Aorta (tissue), 5 donors: Measurements from ENCODE around the gene GARIN1A. TPM values are rescaled to one million over a fixed set of nuclear protein-coding genes. Genes with fewer than 3 reads are reported as not detected.
"Not testable (repeated sequence)": the region's sequence is repeated elsewhere in the genome, so short reads cannot be mapped to it uniquely, and the experiment has no call there.

ENCODE experiments used
- ATAC-seq: fragments of 200-7000 bp; cut with Tn5 transposase; one replicate; pipeline ENCODE4 v1.9.1; 2022; ENCODE audit warnings: moderate library complexity; ENCODE audit not compliant: low FRiP score
- DNase-seq, 2 donors: peaks; one replicate each; pipeline ENCODE4 v3.0.0-alpha.2; 2020
- H3K27ac ChIP-seq, 2 donors: one replicate each; pipeline ENCODE4 v1.5.1; 2013; ENCODE audit warnings: low read length in 2 of 2, mild to moderate bottlenecking in 2 of 2, moderate library complexity in 2 of 2, control low read depth in 1 of 2, inconsistent platforms in 1 of 2, low read depth in 1 of 2
- H3K27me3 ChIP-seq, 2 donors: one replicate each; pipeline ENCODE4 v1.6.1; 2013; ENCODE audit warnings: control low read depth in 1 of 2, low read length in 1 of 2, mild to moderate bottlenecking in 1 of 2, moderate library complexity in 1 of 2; ENCODE audit not compliant: insufficient read depth in 2 of 2, control insufficient read depth in 1 of 2
- H3K36me3 ChIP-seq, 2 donors: one replicate each; pipeline ENCODE4 v1.6.1; 2013; ENCODE audit warnings: control low read depth in 1 of 2, low read length in 1 of 2, mild to moderate bottlenecking in 1 of 2; ENCODE audit not compliant: insufficient read depth in 2 of 2, control insufficient read depth in 1 of 2
- H3K4me1 ChIP-seq, 2 donors: one replicate each; pipeline ENCODE4 v1.6.1; 2013; ENCODE audit warnings: low read length in 2 of 2, control low read depth in 1 of 2, mild to moderate bottlenecking in 1 of 2, moderate library complexity in 1 of 2; ENCODE audit not compliant: insufficient read depth in 2 of 2, control insufficient read depth in 1 of 2
- H3K4me3 ChIP-seq, 2 donors: one replicate each; pipeline ENCODE4 v1.5.1; 2013; ENCODE audit warnings: low read length in 2 of 2, control low read depth in 1 of 2, mild to moderate bottlenecking in 1 of 2
- H3K9me3 ChIP-seq: one replicate; pipeline ENCODE4 v1.6.1; 2013; ENCODE audit warnings: mild to moderate bottlenecking, low read length; ENCODE audit not compliant: control insufficient read depth
- WGBS, 2 donors: extraction: QIAGEN DNeasy Blood & Tissue Kit; methylation state at CpG; one replicate each; pipeline ENCODE4 v1.1.7; 2013; 5-methylcytosine and 5-hydroxymethylcytosine counted together
- intact Hi-C, 2 donors: fragments of 100-400 bp; cut with DNase I; formaldehyde crosslinking; loops; one replicate each; pipeline versions ENCODE4 v1.14.2 to v1.15.0; 2022
- polyA plus RNA-seq, 2 donors: library from polyadenylated mRNA; stranded (reverse); fragments of 200-250 nt; gene quantifications; one replicate each; pipeline ENCODE4 v1.2.3, GENCODE V29; 2013
- total RNA-seq, 2 donors: library from RNA; stranded (reverse); fragmentation: NEBNext Ultra II Directional; extraction: Animal tissue kit (Norgen Biotek cat#: 25700); gene quantifications; one replicate each; pipeline ENCODE4 v1.2.1, GENCODE V29; 2021
- donor health status: healthy with polysubstance abuse.
- donor health status: Bipolar disorder and iron deficiency.
- donor health status: DM: no; HTN: no; CAD: no.
- donor health status: DM: no; HTN: no; CAD: no.
- donor health status: DM: yes; HTN: yes; CAD: no.

The GARIN1A gene
- total and polyA plus RNA-seq, 4 donors: 1.3 to 7.4 (median 4.0) TPM

DNA sequence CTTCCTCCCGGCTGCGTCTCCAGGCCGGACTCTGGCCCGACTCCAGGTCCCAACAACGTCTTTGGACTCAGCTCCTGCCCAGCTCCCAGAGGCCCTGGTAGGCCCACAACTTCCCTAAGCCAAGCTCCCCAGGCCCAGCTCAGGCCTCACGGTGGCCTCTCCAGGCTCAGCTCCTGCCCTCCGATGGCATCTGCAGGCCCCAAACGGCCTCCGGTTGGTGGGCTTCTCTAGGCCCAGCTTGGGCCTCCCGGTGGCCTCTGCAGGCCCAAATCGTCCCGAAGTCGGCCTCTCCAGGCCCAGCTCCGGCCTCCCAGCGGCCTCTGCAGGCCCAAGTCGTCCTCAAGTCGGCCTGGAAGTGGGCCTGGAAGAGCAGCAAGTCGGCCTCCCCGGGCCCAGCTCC, 18.0 kb upstream of the GARIN1A start:
- intact Hi-C loops, H3K27me3 ChIP-seq, H3K9me3 ChIP-seq, H3K4me1 ChIP-seq, H3K36me3 ChIP-seq, H3K27ac ChIP-seq, H3K4me3 ChIP-seq, ATAC-seq, DNase-seq: not testable (repeated sequence)
- 79 to 82% methylated on average over 16 to 19 of the region's 19 CpGs for WGBS, 2 donors

DNA sequence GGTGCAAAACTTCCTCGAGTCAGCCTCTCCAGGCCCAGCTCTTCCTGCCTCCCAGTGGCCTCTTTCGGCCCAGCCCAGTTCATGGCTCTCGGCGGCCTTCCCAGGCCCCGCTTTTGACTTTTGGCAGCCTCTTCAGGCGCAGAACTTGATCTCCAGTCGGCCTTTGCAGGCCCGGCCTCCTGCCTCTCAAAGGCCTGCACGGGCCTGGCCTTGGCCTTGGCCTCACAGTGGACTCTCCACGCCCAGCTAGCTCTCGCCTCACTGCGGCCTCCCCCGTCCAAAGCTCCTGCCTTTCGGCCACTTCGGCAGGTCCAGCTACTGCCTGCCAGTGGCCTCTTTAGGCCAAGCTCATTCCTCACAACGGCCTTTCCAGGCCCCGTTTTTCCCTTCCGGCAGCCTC, 17.6 kb upstream of the GARIN1A start:
- WGBS, 2 donors: 87 to 88% methylated on average over 14 to 18 of the region's 18 CpGs
- H3K4me3 ChIP-seq, intact Hi-C loops: not testable (repeated sequence)

DNA sequence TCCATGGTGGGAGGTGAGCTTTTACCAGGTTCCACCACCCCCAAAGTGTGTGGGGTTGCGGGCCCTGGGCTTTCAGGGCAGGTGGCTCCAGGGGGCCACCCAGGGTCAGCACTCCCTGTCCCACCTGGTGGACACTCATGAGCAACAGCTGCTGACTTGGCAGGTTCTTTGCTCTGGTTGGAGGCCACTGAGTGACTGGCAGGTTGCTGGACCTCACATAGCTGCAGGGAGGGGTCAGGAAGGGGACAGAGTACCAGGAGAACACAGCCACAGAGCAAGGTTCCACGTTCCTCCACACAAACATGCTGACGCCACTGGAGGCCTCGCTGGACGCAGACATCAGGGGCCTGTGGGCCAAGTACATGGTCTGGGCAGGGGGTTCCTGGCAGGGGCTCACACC, 13.7 kb upstream of the GARIN1A start:
- DNase-seq, H3K9me3 ChIP-seq, H3K4me3 ChIP-seq, H3K36me3 ChIP-seq, H3K4me1 ChIP-seq, H3K27ac ChIP-seq, ATAC-seq, intact Hi-C loops, H3K27me3 ChIP-seq: not testable (repeated sequence)
- 40 to 78% methylated on average over 1 to 5 of the region's 5 CpGs for WGBS, 2 donors

More for the DNA sequence above, 17.6 kb upstream of the GARIN1A start:
- not testable (repeated sequence) for H3K27me3 ChIP-seq, H3K9me3 ChIP-seq, H3K27ac ChIP-seq, H3K36me3 ChIP-seq, H3K4me1 ChIP-seq, ATAC-seq
- peak in 1 of 2 donors; percentile 50 for DNase-seq

DNA sequence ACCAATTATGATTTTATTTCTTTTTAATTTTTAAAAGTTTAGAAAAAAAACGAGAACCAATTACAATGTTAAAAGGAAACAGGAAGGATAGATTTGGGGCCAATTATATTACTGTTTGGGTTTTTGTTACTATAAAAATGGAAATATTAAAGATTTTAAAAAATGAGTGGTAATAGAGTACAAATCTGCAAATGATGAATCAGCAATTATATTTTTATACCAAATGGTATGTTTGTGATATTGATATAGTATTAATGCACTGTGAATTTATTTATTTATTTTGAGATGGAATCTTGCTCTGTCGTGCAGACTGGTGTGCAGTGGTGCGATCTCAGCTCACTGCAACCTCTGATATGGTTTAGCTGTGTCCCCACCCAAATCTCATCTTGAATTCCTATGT, 11.5 kb upstream of the GARIN1A start:
- ATAC-seq (no peak), DNase-seq (no peak)
- Histone ChIP-seq H3K4me3 (no peak overlapping the region), H3K9me3 (no peaks in the 10 kb centered on the region), H3K4me1 (no peaks in the 10 kb centered on the region), H3K27me3 (no peaks in the 10 kb centered on the region), H3K27ac (no peak overlapping the region), H3K36me3 (no peaks in the 10 kb centered on the region)
- intact Hi-C loops: no loop called here
- WGBS, 2 donors: 95 to 96% methylated on average over 3 of the region's 3 CpGs

DNA sequence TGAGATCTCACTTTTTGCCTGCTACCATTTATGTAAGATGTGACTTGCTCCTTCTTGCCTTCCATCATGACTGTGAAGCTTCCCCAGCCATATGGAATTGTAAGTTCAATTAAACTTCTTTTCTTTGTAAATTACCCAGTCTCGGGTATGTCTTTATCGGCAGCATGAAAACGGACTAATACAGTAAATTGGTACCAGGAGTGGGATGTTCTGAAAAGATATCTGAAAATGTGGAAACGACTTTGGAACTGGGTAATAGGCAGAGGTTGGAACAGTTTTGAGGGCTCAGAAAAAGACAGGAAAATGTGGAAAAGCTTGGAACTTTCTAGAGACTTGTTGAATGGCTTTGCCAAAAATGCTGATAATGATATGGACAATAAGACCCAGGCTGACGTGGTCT, 10.6 kb upstream of the GARIN1A start:
- Histone ChIP-seq H3K27me3 (no peaks in the 10 kb centered on the region), H3K4me1 (no peaks in the 10 kb centered on the region), H3K36me3 (no peaks in the 10 kb centered on the region), H3K9me3 (no peaks in the 10 kb centered on the region), H3K4me3 (no peak overlapping the region), H3K27ac (no peak overlapping the region)
- no peak for DNase-seq
- no peak for ATAC-seq
- WGBS, 2 donors: 98 to 100% methylated on average over 5 of the region's 5 CpGs
- intact Hi-C loops: no loop called here

DNA sequence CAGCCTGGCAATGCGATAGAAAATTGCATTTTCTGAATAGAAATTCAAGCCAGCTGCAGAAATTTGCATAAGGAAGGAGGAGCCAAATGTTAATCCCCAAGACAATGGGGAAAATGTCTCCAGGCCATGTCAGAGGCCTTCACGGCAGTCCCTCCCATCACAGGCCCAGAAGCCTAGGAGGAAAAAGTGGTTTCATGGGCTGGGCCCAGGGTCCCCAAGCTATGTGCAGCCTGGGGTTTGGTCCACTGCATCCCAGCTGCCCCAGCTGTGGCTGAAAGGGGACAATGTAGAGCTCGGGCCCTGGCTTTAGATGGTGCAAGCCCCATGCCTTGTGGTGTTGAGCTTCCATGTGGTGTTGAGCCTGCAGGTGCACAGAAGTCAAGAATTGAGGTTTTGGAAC, 10.0 kb upstream of the GARIN1A start:
- Histone ChIP-seq H3K4me3 (no peak overlapping the region), H3K27ac (no peak overlapping the region), H3K36me3 (no peaks in the 10 kb centered on the region), H3K4me1 (no peaks in the 10 kb centered on the region), H3K27me3 (no peaks in the 10 kb centered on the region), H3K9me3 (no peaks in the 10 kb centered on the region)
- DNase-seq (no peak), ATAC-seq (no peak)
- WGBS, 2 donors: 98 to 99% methylated on average over 3 of the region's 3 CpGs
- intact Hi-C loops: no loop called here

DNA sequence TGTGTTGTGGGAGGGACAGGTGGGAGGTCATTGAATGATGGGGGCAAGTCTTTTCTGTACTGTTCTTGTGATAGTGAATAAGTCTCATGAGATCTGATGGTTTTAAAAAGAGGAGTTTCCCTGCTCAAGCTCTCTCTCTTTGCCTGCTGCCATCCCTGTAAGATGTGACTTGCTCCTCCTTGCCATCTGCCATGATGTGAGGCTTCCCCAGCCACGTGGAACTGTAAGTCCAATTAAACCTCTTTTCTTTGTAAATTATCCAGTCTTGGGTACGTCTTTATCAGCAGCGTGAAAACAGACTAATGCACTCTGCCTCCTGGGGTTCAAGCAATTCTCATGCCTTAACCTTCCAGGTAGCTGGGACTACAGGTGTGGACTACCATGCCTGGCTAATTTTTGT, 8.9 kb upstream of the GARIN1A start:
- intact Hi-C loops, H3K27ac ChIP-seq, H3K9me3 ChIP-seq, H3K36me3 ChIP-seq, H3K4me3 ChIP-seq, H3K27me3 ChIP-seq, DNase-seq, ATAC-seq, H3K4me1 ChIP-seq: not testable (repeated sequence)
- 93 to 96% methylated on average over 3 of the region's 3 CpGs for whole genome bisulfite sequencing, 2 donors

DNA sequence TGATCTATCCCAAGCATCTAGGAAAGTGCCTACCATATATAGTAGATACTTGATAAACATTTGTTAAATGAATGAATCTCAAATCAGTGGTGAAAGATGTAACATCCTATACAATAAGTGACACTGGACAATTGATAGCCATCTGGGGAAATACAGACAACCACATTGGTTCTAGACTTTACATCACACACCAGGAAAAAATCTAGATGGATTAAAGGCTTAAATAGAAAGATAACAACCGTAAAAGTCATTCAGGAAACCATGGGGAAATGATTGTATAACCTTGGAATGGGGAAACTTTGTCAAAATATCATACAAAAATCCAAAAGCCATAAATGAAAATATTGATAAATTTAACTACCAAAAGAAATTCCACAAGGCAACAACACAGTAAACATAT, 7.0 kb upstream of the GARIN1A start:
- Histone ChIP-seq H3K27ac (no peak overlapping the region), H3K4me1 (no peaks in the 10 kb centered on the region), H3K27me3 (no peaks in the 10 kb centered on the region), H3K9me3 (no peaks in the 10 kb centered on the region), H3K4me3 (no peak overlapping the region), H3K36me3 (no peaks in the 10 kb centered on the region)
- intact Hi-C loops: no loop called here
- ATAC-seq: no peak
- no peak for DNase-seq
- 27 to 39% methylated on average over 1 of the region's 1 CpG for WGBS, 2 donors

DNA sequence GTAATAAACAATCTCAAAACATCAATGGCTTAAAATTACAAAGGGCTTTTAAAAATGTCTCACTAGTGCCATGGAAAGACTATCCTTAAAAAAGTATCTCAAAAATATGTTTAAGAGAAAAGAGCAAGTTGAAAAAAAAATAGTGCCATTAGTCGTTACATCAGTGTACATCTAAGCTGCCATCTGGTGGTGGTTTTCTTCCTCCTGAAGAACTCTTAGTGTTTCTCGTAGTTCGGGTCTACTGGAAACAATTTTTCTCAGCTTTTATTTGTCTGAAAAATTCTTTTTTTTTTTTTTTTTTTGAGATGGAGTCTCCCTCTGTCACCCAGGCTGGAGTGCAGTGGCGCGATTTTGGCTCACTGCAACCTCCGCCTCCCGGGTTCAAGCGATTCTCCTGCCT, 5.9 kb upstream of the GARIN1A start:
- Histone ChIP-seq H3K27ac (no peak overlapping the region), H3K9me3 (no peaks in the 10 kb centered on the region), H3K4me1 (no peaks in the 10 kb centered on the region), H3K27me3 (no peaks in the 10 kb centered on the region), H3K36me3 (no peaks in the 10 kb centered on the region), H3K4me3 (no peak overlapping the region)
- 63% methylated on average over 3 of the region's 8 CpGs for WGBS, 2 donors
- ATAC-seq (no peak), DNase-seq (no peak)
- intact Hi-C loops: no loop called here
